Right lobe of liver (tissue), 4 donors: ENCODE results near the gene GCSAM.

Source experiments
- POLR2A ChIP-seq: fragments of 450-650 bp; IDR thresholded peaks from one replicate; pipeline ENCODE4 v1.6.1; 2017; ENCODE audit warnings: antibody characterized with exemption, mild to moderate bottlenecking
- TF ChIP-seq, protein P1 (sequence below), 4 donors: fragments of 200-600 bp in 3 of 4; fragments of 450-650 bp in 1 of 4; IDR thresholded peaks; one replicate each; pipeline versions ENCODE4 v1.5.1 to v1.8.0; 2016 to 2022; ENCODE audit warnings: antibody characterized with exemption in 4 of 4, mild to moderate bottlenecking in 2 of 4
- donor health status: DM: no; HTN: no; CAD: no.
- donor health status: DM: no; HTN: no; CAD: no.
- donor health status: DM: no; HTN: yes; CAD: no.

DNA sequence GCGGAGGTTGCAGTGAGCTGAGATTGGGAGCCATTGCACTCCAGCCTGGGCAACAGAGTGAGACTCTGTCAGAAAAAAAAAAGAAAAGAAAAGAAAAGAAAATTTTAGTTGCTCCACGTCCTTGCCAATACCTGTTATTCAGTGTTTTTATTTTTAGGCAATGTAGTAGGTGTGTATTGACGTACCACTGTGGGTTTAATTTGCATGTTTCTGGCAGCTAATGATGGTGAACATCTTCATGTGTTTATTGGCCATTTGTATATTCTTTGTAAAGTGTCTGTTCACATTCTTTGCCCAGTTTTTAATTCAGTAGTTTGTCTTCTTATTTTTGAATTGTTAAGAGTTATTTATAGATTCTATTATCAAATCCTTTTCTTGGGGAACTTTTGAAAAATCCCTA lies 38.1 kb upstream of the GCSAM start:
- TF ChIP-seq, protein P1, sequence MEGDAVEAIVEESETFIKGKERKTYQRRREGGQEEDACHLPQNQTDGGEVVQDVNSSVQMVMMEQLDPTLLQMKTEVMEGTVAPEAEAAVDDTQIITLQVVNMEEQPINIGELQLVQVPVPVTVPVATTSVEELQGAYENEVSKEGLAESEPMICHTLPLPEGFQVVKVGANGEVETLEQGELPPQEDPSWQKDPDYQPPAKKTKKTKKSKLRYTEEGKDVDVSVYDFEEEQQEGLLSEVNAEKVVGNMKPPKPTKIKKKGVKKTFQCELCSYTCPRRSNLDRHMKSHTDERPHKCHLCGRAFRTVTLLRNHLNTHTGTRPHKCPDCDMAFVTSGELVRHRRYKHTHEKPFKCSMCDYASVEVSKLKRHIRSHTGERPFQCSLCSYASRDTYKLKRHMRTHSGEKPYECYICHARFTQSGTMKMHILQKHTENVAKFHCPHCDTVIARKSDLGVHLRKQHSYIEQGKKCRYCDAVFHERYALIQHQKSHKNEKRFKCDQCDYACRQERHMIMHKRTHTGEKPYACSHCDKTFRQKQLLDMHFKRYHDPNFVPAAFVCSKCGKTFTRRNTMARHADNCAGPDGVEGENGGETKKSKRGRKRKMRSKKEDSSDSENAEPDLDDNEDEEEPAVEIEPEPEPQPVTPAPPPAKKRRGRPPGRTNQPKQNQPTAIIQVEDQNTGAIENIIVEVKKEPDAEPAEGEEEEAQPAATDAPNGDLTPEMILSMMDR (IDR thresholded peaks at IDR 0.05) = no peak
- TF ChIP-seq POLR2A = no peak
